GM12874 (cell line): Measurements from ENCODE around the gene ZNF428.

Experiments
- TF ChIP-seq, protein P1 (sequence below): IDR thresholded peaks from 2 replicates; pipeline ENCODE4 v1.5.1; 2011; ENCODE audit warnings: low read depth, mild to moderate bottlenecking, control low read depth, low read length, moderate library complexity; ENCODE audit not compliant: insufficient read depth

Gene ZNF428

DNA sequence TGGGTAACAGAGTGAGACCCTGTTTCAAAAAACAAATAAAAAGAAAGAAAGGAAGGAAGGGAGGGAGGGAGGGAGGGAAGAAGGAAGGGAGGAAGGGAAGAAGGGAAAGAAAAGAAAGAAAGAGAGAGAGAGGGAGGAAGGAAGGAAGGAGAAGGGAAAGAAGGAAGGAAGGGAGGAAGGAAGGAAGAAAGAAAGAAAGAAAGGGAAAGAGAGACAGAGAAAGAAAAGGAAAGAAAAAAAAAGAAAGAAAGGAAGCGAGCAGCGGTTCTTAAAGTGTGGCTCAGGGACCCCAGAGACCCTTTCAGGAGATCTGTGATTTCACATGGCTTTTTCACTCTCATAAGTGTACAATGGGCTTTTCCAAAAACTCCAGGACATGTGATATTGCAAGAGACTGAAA lies 30.1 kb upstream of the ZNF428 start:
- TF ChIP-seq, protein P1, sequence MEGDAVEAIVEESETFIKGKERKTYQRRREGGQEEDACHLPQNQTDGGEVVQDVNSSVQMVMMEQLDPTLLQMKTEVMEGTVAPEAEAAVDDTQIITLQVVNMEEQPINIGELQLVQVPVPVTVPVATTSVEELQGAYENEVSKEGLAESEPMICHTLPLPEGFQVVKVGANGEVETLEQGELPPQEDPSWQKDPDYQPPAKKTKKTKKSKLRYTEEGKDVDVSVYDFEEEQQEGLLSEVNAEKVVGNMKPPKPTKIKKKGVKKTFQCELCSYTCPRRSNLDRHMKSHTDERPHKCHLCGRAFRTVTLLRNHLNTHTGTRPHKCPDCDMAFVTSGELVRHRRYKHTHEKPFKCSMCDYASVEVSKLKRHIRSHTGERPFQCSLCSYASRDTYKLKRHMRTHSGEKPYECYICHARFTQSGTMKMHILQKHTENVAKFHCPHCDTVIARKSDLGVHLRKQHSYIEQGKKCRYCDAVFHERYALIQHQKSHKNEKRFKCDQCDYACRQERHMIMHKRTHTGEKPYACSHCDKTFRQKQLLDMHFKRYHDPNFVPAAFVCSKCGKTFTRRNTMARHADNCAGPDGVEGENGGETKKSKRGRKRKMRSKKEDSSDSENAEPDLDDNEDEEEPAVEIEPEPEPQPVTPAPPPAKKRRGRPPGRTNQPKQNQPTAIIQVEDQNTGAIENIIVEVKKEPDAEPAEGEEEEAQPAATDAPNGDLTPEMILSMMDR: no peak

DNA sequence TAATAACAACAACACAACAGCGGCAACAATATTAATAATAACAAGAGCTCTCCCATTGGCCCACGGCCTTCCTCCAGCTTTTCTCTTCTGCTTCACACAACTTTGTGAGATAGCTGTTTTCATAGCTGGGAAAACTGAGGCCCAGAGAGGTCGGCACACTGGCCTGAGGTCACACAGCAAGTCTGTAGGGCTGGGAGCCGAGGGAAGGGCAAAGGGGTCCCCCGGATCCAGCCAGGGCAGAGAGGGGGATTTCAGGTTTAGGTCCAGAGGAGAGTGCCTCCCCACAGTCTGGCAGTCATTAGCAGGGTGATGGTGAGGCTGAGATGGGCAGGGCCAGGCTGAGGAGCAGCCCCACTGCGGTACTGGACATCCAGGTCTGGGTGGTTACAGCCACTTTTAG lies 29.2 kb upstream of the ZNF428 start:
- TF ChIP-seq, protein P1: no peak

GRCh38 chr19:43644181-43644580 lies 24.8 kb upstream of the ZNF428 start:
- TF ChIP-seq, protein P1: no peak

- TF ChIP-seq, protein P1: no peak
Measured at GRCh38 chr19:43643326-43643725, 23.9 kb upstream of the ZNF428 start.

DNA sequence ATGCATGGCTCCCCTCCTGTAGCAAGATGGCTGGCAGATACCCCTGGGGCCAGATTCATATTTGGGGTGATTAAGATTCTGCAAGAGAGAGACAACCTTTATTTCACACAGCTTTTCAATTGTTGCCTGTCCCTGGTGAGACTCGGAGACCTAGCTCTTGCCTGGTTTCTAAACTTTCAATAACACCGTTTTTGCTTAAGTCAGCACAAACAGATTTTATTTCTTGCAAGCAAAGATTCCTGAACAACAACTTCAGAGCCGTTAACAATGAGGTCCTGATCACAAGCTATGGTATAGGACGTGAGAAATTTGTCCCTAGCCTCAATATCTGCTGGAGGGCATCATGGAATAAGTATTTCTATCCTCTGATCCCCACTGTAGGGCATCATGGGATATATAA lies 23.1 kb upstream of the ZNF428 start:
- TF ChIP-seq, protein P1: no peak

GRCh38 chr19:43641333-43641732 lies 21.9 kb upstream of the ZNF428 start:
- TF ChIP-seq, protein P1: no peak

DNA sequence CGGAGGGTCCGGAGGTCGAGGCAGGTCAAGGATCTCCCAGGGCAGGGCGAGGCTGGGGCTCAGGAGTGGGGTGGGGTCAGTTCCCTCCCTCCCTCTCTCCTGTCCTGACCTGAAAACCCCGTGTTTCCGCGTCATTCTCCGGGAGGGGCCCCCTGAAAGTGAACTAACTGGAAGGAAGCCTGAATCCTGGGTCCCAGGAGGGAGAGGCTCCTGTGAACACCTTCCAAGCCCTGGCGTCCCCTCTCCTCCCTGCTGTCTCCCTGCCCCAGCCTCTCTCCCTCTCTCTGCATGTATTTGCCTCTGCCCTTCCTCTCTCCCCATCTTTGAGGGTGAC lies 21.0 kb upstream of the ZNF428 start:
- TF ChIP-seq, protein P1: no peak
